Measurements from ENCODE around the gene FTO.
A peak's percentile ranks its signal among the peaks of the same experiment; 100 is the strongest.
"Not testable (repeated sequence)": the region's sequence is repeated elsewhere in the genome, so short reads cannot be mapped to it uniquely, and the experiment has no call there.

Gene FTO

GRCh38 chr16:53703590-53704444 is at the start of gene FTO, which contains the start of gene RPGRIP1L:
FTO (plus strand) TSS chr16:53704156.
RPGRIP1L (minus strand) TSS chr16:53703859; CDS start chr16:53700723, 3,136 bp downstream.
- DNase-seq (ENCODE audit: low spot score) = peak; percentile 98

GRCh38 chr16:53654946-53655345 is 49.0 kb upstream of the FTO start:
- DNase-seq (ENCODE audit: low spot score) = no peak

GRCh38 chr16:53662072-53662471 is 41.9 kb upstream of the FTO start:
- DNase-seq (ENCODE audit: low spot score) = no peak

- DNase-seq (ENCODE audit: low spot score) = no peak
Observed at GRCh38 chr16:53664724-53665345, 39.1 kb upstream of the FTO start.

GRCh38 chr16:53666786-53667415 is 37.1 kb upstream of the FTO start:
- DNase-seq (ENCODE audit: low spot score) = no peak

GRCh38 chr16:53668869-53669268 is 35.1 kb upstream of the FTO start:
- no peak for DNase-seq (ENCODE audit: low spot score)

- DNase-seq (ENCODE audit: low spot score) = no peak
Observed at GRCh38 chr16:53672461-53672860, 31.5 kb upstream of the FTO start.

- DNase-seq (ENCODE audit: low spot score) = no peak
Observed at GRCh38 chr16:53673189-53673588, 30.8 kb upstream of the FTO start.

- no peak for DNase-seq (ENCODE audit: low spot score)
Observed at GRCh38 chr16:53678155-53678554, 25.8 kb upstream of the FTO start.

- DNase-seq (ENCODE audit: low spot score) = no peak
Observed at GRCh38 chr16:53678756-53679343, 25.1 kb upstream of the FTO start.

- no peak for DNase-seq (ENCODE audit: low spot score)
Observed at GRCh38 chr16:53680756-53681155, 23.2 kb upstream of the FTO start.

GRCh38 chr16:53681354-53681753 is 22.6 kb upstream of the FTO start:
- DNase-seq (ENCODE audit: low spot score) = no peak

GRCh38 chr16:53685334-53685733 is 18.6 kb upstream of the FTO start:
- DNase-seq (ENCODE audit: low spot score) = not testable (repeated sequence)

GRCh38 chr16:53686710-53687109 is 17.2 kb upstream of the FTO start:
- no peak for DNase-seq (ENCODE audit: low spot score)

- no peak for DNase-seq (ENCODE audit: low spot score)
Observed at GRCh38 chr16:53689636-53690035, 14.3 kb upstream of the FTO start.

GRCh38 chr16:53690771-53691170 is 13.2 kb upstream of the FTO start:
- no peak for DNase-seq (ENCODE audit: low spot score)

GRCh38 chr16:53692146-53692545 is 11.8 kb upstream of the FTO start:
- DNase-seq (ENCODE audit: low spot score) = no peak

GRCh38 chr16:53693320-53693719 is 10.6 kb upstream of the FTO start:
- DNase-seq (ENCODE audit: low spot score) = no peak

- no peak for DNase-seq (ENCODE audit: low spot score)
Observed at GRCh38 chr16:53695070-53695469, 8.9 kb upstream of the FTO start.

GRCh38 chr16:53698271-53698670 is 5.7 kb upstream of the FTO start:
- not testable (repeated sequence) for DNase-seq (ENCODE audit: low spot score)

- DNase-seq (ENCODE audit: low spot score) = no peak
Observed at GRCh38 chr16:53704445-53704813, 473 bp downstream of the FTO start.

- no peak for DNase-seq (ENCODE audit: low spot score)
Observed at GRCh38 chr16:53707671-53708070, 3.7 kb downstream of the FTO start.

GRCh38 chr16:53708490-53708889 is 4.5 kb downstream of the FTO start:
- no peak for DNase-seq (ENCODE audit: low spot score)
